A673 (cell line): ENCODE results near the gene DGAT2. TPM values are rescaled to one million over a fixed set of nuclear protein-coding genes. Genes with fewer than 3 reads are reported as not detected.
"Not testable (repeated sequence)": the region's sequence is repeated elsewhere in the genome, so short reads cannot be mapped to it uniquely, and the experiment has no call there.

ENCODE experiments used
- BruUV-seq: library from RNA; stranded (reverse); fragments of 400-500 nt; replicated peaks from 2 replicates; lab custom pipeline; 2021; lab: Mats Ljungman, UMichigan
- CTCF ChIA-PET: fragments of 300-600 bp; sonication (Branson Sonifier 250); formaldehyde crosslinking; loops from one replicate; lab custom pipeline; 2022; ENCODE audit warnings: antibody characterized with exemption; lab: Charles Lee
- POLR2A ChIA-PET: fragments of 300-600 bp; sonication (Branson Sonifier 250); formaldehyde crosslinking; loops from one replicate; lab custom pipeline; 2022; ENCODE audit warnings: antibody characterized with exemption; ENCODE audit not compliant: low non-redundant PET; lab: Charles Lee
- DNase-seq: peaks from one replicate; pipeline ENCODE4 v3.0.0-alpha.2; 2015; ENCODE audit warnings: low spot score
- H3K27ac ChIP-seq: fragments of 200-600 bp; sonication (generic); 2 replicates; pipeline ENCODE4 v1.5.1; 2016; ENCODE audit warnings: mixed run types, low read depth, mild to moderate bottlenecking, mixed read lengths, antibody characterized with exemption, low read length; ENCODE audit not compliant: poor library complexity, severe bottlenecking
- H3K27me3 ChIP-seq: fragments of 200-600 bp; sonication (generic); replicated peaks from 2 replicates; pipeline ENCODE4 v1.6.1; 2017; ENCODE audit warnings: mixed run types, low read depth, mild to moderate bottlenecking, mixed read lengths, antibody characterized with exemption, low read length; ENCODE audit not compliant: insufficient read depth, poor library complexity
- H3K36me3 ChIP-seq: fragments of 200-600 bp; sonication (generic); 2 replicates; pipeline ENCODE4 v1.6.1; 2016; ENCODE audit warnings: mixed run types, mild to moderate bottlenecking, mixed read lengths, antibody characterized with exemption, low read length; ENCODE audit not compliant: insufficient read depth, poor library complexity, severe bottlenecking
- H3K4me1 ChIP-seq: fragments of 200-600 bp; sonication (generic); 2 replicates; pipeline ENCODE4 v1.6.1; 2017; ENCODE audit warnings: mixed run types, mild to moderate bottlenecking, mixed read lengths, antibody characterized with exemption, low read length; ENCODE audit not compliant: insufficient read depth, poor library complexity, severe bottlenecking
- H3K4me3 ChIP-seq: fragments of 200-600 bp; sonication (generic); 2 replicates; pipeline ENCODE4 v1.5.1; 2016; ENCODE audit warnings: low read depth, mixed run types, mild to moderate bottlenecking, mixed read lengths, low read length; ENCODE audit not compliant: poor library complexity, severe bottlenecking
- H3K9me3 ChIP-seq: fragments of 200-600 bp; sonication (generic); 2 replicates; pipeline ENCODE4 v1.6.1; 2016; ENCODE audit warnings: mixed run types, low read depth, mild to moderate bottlenecking, mixed read lengths, antibody characterized with exemption, low read length; ENCODE audit not compliant: poor library complexity, severe bottlenecking
- EZH2 ChIP-seq: fragments of 200-600 bp; sonication (generic); IDR thresholded peaks from 2 replicates; pipeline ENCODE4 v1.6.1; 2017; ENCODE audit warnings: borderline replicate concordance, low read depth, mild to moderate bottlenecking, mixed read lengths, antibody characterized with exemption, low read length; ENCODE audit not compliant: poor library complexity, severe bottlenecking
- intact Hi-C: fragments of 100-400 bp; cut with micrococcal nuclease; formaldehyde crosslinking; loops from one replicate; pipeline ENCODE4 v1.10.0; 2022; ENCODE audit not compliant: unreplicated experiment
- total RNA-seq: library from RNA; stranded (reverse); gene quantifications from 2 replicates; pipeline ENCODE4 v1.2.3, GENCODE V29; 2021
- TF ChIP-seq, protein P1 (sequence below): fragments of 300-800, 200-600 bp; sonication (generic); conservative IDR thresholded peaks from 2 replicates; pipeline ENCODE4 v1.5.1; 2017; ENCODE audit warnings: low read depth, mild to moderate bottlenecking, antibody characterized with exemption, low read length, moderate library complexity, mixed read lengths

The DGAT2 gene
- total RNA-seq, 1 experiment from 2014 or later = 3.7 TPM

DNA sequence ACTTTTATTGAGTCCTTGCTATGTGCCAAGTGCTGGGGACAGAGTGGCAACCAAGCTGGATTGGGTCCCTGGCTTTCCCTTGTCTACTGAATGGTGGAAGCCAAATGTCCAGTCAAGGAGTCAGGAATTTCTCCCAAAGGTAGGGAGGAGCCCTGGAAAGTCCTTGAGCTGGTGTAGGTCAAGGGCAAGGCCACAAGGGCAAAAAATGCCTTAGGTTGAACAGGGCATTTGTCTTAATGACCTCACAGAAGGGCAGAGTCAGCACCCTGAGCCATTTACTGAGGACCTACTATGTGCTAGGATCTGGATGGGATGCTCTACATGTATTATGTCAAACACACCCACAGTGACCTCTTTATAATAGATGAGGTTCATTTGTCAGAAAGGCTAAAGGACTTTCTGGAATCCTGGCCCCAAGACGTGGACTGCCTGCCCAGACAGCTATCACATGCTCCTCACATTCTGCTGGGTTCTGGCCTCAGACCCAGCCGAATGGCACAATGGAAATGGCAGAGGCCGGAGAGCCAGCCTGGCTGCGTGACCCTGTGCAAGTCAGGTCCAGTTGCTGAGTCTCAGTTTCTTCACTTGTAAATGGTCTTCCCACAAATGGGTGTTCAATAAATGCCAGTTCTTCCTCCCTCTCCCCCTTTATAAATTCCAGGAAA, 33.3 kb upstream of the DGAT2 start:
- POLR2A ChIA-PET = no interaction called here
- TF ChIP-seq EZH2 = no peak
- TF ChIP-seq, protein P1, sequence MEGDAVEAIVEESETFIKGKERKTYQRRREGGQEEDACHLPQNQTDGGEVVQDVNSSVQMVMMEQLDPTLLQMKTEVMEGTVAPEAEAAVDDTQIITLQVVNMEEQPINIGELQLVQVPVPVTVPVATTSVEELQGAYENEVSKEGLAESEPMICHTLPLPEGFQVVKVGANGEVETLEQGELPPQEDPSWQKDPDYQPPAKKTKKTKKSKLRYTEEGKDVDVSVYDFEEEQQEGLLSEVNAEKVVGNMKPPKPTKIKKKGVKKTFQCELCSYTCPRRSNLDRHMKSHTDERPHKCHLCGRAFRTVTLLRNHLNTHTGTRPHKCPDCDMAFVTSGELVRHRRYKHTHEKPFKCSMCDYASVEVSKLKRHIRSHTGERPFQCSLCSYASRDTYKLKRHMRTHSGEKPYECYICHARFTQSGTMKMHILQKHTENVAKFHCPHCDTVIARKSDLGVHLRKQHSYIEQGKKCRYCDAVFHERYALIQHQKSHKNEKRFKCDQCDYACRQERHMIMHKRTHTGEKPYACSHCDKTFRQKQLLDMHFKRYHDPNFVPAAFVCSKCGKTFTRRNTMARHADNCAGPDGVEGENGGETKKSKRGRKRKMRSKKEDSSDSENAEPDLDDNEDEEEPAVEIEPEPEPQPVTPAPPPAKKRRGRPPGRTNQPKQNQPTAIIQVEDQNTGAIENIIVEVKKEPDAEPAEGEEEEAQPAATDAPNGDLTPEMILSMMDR = no peak
- H3K27ac ChIP-seq = no peak overlapping the region
- peaks cover 24% of the 10 kb centered on the region for H3K4me1 ChIP-seq
- CTCF ChIA-PET = no interaction called here
- no peaks in the 10 kb centered on the region for H3K9me3 ChIP-seq
- no peak for DNase-seq
- H3K27me3 ChIP-seq = no peaks in the 10 kb centered on the region
- intact Hi-C loops = no loop called here
- no peaks in the 10 kb centered on the region for H3K36me3 ChIP-seq
- no TSS peak for BruUV-seq
- no peak overlapping the region for H3K4me3 ChIP-seq

DNA sequence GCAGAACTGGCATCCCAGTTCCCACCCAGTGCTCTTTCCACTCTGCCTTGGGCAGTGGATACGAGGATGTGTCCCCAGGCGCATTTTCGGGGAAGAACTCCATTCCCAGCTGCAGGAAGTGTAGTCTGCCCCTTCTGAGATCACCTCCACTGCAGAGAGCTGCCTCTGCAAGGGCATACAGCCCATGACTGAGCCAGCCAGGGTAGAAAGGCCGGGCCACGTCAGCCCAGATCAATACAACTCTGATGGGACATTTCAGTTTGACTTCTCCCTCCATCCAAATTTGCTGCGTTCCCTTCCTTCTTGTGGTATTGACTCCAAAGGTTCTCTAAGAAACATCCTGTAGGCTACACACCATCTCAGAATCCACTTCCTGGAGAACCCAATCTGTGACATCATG, 31.3 kb upstream of the DGAT2 start:
- BruUV-seq = no TSS peak
- ChIA-PET POLR2A (no interaction called here), CTCF (no interaction called here)
- no peak overlapping the region for H3K4me3 ChIP-seq
- no peak for TF ChIP-seq EZH2
- TF ChIP-seq, protein P1 = no peak
- no peaks in the 10 kb centered on the region for H3K9me3 ChIP-seq
- no peak overlapping the region for H3K27ac ChIP-seq
- no peaks in the 10 kb centered on the region for H3K27me3 ChIP-seq
- DNase-seq = no peak
- intact Hi-C loops = no loop called here
- no peaks in the 10 kb centered on the region for H3K36me3 ChIP-seq
- H3K4me1 ChIP-seq = peaks cover 24% of the 10 kb centered on the region

- Histone ChIP-seq H3K36me3 (no peaks in the 10 kb centered on the region), H3K4me3 (no peak overlapping the region), H3K9me3 (no peaks in the 10 kb centered on the region), H3K4me1 (no peaks in the 10 kb centered on the region), H3K27ac (no peak overlapping the region), H3K27me3 (no peaks in the 10 kb centered on the region)
- ChIA-PET CTCF (no interaction called here), POLR2A (interaction anchor here (0.5 kb wide), 1 partner anchor 179 kb away, joined by 3 read pairs; no protein-coding TSS in a partner anchor)
- BruUV-seq = no TSS peak
- intact Hi-C loops = no loop called here
- no peak for DNase-seq
- TF ChIP-seq, protein P1 = no peak
- TF ChIP-seq EZH2 = no peak
Measured at GRCh38 chr11:75740681-75741080, 27.9 kb upstream of the DGAT2 start.

DNA sequence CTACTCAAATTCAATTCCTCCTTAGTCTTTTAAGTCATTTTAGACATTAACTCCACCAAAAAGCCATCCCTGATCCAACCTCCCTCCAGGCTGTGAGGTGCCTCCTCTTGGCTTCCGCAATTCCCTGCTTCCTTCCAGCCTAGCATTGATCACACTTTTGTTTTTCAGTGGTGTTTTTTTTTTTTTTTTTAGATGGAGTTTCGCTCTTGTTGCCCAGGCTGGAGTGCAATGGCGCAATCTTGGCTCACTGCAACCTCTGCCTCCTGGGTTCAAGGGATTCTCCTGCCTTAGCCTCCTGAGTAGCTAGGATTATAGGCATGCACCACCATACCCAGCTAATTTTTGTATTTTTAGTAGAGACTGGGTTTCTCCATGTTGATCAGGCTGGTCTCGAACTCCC, 25.4 kb upstream of the DGAT2 start:
- CTCF ChIA-PET, H3K36me3 ChIP-seq, H3K27ac ChIP-seq, H3K4me1 ChIP-seq, POLR2A ChIA-PET, H3K4me3 ChIP-seq, H3K9me3 ChIP-seq, intact Hi-C loops, DNase-seq, BruUV-seq, H3K27me3 ChIP-seq: not testable (repeated sequence)
